ENCODE measurements around the gene ARHGEF19. TPM values are rescaled to one million over a fixed set of nuclear protein-coding genes. Genes with fewer than 3 reads are reported as not detected.

ARHGEF19 gene
- total and polyA plus RNA-seq, 9 of the 15 experiments (the other 6 are each of a cell fraction or from before 2014, with no cell fraction given) = 0.73 to 21.0 (median 5.2) TPM

DNA sequence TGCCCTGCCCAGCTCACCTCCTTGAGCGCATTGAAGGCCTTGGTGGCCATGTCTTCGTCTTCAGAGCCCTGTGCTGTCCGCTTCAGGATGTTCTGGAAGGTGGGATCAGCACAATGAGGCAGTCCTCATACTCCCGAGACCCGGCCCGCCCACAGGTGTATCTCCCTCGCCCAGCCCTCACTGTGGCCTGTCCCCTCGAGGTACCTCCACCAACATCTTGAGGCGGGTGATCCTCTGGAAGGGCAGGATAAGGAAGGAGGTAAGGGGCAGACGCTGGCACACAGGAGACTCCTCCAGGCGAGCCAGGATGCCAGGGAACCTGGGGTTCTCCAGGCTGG is 7.1 kb downstream of the ARHGEF19 start:
- no peaks in the 10 kb centered on the region for H4K20me1 ChIP-seq (replicated peaks; ENCODE audit: control insufficient read depth, insufficient read depth, low read length)
- intact Hi-C loops (cut with micrococcal nuclease) = loop anchor here (1.0 kb wide), 1 partner anchor 158 kb away; no protein-coding TSS in a partner anchor
- WGBS (ENCODE audit: insufficient coverage, low coverage, missing lambda C conversion rate) = 78% methylated on average over 7 of the region's 11 CpGs
- H3K27ac ChIP-seq (ENCODE audit: extremely low read depth, low read depth, low read length) = no peak overlapping the region
- no peak for ATAC-seq
- peak overlapping the region; percentile 90; the same call in 1 of the 2 replicates for H3K4me2 ChIP-seq (ENCODE audit: insufficient read depth, low read length)
- ChIA-PET POLR2A (interaction anchor here (0.6 to 0.9 kb wide), 3 partner anchors 42 to 308 kb away, joined by 3 to 4 read pairs (median 3); no protein-coding TSS in a partner anchor), CTCF (ENCODE audit: low intra/inter-chr PET ratio) (interaction anchor here (0.6 to 2.7 kb wide), 4 partner anchors 39 to 420 kb away, joined by 3 to 13 read pairs (median 5); no protein-coding TSS in a partner anchor)
- no peaks in the 10 kb centered on the region for H3K9me3 ChIP-seq (replicated peaks; ENCODE audit: control insufficient read depth, insufficient read depth, low read depth, low read length)
- no peaks in the 10 kb centered on the region for H3K36me3 ChIP-seq (ENCODE audit: control insufficient read depth, insufficient read depth, low read length)
- TF ChIP-seq, protein P1, sequence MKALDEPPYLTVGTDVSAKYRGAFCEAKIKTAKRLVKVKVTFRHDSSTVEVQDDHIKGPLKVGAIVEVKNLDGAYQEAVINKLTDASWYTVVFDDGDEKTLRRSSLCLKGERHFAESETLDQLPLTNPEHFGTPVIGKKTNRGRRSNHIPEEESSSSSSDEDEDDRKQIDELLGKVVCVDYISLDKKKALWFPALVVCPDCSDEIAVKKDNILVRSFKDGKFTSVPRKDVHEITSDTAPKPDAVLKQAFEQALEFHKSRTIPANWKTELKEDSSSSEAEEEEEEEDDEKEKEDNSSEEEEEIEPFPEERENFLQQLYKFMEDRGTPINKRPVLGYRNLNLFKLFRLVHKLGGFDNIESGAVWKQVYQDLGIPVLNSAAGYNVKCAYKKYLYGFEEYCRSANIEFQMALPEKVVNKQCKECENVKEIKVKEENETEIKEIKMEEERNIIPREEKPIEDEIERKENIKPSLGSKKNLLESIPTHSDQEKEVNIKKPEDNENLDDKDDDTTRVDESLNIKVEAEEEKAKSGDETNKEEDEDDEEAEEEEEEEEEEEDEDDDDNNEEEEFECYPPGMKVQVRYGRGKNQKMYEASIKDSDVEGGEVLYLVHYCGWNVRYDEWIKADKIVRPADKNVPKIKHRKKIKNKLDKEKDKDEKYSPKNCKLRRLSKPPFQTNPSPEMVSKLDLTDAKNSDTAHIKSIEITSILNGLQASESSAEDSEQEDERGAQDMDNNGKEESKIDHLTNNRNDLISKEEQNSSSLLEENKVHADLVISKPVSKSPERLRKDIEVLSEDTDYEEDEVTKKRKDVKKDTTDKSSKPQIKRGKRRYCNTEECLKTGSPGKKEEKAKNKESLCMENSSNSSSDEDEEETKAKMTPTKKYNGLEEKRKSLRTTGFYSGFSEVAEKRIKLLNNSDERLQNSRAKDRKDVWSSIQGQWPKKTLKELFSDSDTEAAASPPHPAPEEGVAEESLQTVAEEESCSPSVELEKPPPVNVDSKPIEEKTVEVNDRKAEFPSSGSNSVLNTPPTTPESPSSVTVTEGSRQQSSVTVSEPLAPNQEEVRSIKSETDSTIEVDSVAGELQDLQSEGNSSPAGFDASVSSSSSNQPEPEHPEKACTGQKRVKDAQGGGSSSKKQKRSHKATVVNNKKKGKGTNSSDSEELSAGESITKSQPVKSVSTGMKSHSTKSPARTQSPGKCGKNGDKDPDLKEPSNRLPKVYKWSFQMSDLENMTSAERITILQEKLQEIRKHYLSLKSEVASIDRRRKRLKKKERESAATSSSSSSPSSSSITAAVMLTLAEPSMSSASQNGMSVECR (CRISPR knock-in tag; IDR thresholded peaks at IDR 0.05) = peak; percentile 25; the same call in 1 of the 2 replicates
- peak in 1 of 2 experiments; percentile 29; a peak in 1 of 4 replicates for TF ChIP-seq FOXA3 (CRISPR knock-in tag; conservative IDR thresholded peaks at IDR 0.05 in 1 of 2, IDR thresholded peaks at IDR 0.05 in 1 of 2)
- peak; percentile 12 for TF ChIP-seq KDM5B (IDR thresholded peaks at IDR 0.05; ENCODE audit: insufficient replicate concordance, low read depth, low read length)
- TF ChIP-seq KAT2B (IDR thresholded peaks at IDR 0.05; ENCODE audit: low read depth, low read length) = no peak
- TF ChIP-seq, protein P2, sequence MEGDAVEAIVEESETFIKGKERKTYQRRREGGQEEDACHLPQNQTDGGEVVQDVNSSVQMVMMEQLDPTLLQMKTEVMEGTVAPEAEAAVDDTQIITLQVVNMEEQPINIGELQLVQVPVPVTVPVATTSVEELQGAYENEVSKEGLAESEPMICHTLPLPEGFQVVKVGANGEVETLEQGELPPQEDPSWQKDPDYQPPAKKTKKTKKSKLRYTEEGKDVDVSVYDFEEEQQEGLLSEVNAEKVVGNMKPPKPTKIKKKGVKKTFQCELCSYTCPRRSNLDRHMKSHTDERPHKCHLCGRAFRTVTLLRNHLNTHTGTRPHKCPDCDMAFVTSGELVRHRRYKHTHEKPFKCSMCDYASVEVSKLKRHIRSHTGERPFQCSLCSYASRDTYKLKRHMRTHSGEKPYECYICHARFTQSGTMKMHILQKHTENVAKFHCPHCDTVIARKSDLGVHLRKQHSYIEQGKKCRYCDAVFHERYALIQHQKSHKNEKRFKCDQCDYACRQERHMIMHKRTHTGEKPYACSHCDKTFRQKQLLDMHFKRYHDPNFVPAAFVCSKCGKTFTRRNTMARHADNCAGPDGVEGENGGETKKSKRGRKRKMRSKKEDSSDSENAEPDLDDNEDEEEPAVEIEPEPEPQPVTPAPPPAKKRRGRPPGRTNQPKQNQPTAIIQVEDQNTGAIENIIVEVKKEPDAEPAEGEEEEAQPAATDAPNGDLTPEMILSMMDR (IDR thresholded peaks at IDR 0.05 in 2 of 3, conservative IDR thresholded peaks at IDR 0.05 in 1 of 3; ENCODE audit: insufficient read depth in 2 of 3, low read depth in 1 of 3, low read length in 3 of 3) = 0 out of 6 replicates have a peak, but pooled peaks of 1 of the 3 experiments have one; percentile 11
- no peaks in the 10 kb centered on the region for H3K9me1 ChIP-seq (ENCODE audit: control insufficient read depth, insufficient read depth, low read length)
- no peaks in the 10 kb centered on the region for H3K27me3 ChIP-seq (ENCODE audit: control insufficient read depth in 2 of 2, insufficient read depth in 2 of 2, low read length in 2 of 2)
- H3K4me1 ChIP-seq (replicated peaks in 1 of 2; ENCODE audit: control insufficient read depth in 2 of 2, insufficient read depth in 2 of 2, low read length in 2 of 2) = peaks cover 26 to 53% of the 10 kb centered on the region in 2 experiments
- in situ Hi-C loops (cut with MboI) = no loop called here
- H3K79me2 ChIP-seq (ENCODE audit: control insufficient read depth, insufficient read depth, low read length) = peaks cover 8% of the 10 kb centered on the region; the same call in 2 of the 3 replicates
- BruUV-seq (replicated peaks) = no TSS peak
- no peak overlapping the region for H2AFZ ChIP-seq (ENCODE audit: low read depth, low read length)
- H3K4me3 ChIP-seq = no peak overlapping the region
- no peak for DNase-seq (ENCODE audit: extremely low read depth in 1 of 4, low spot score in 3 of 4)
- no peak for FAIRE-seq
- peak overlapping the region in 1 of 2 experiments; percentile 97; a peak in 3 of 4 replicates for H3K9ac ChIP-seq (ENCODE audit: insufficient read depth in 1 of 2, low read depth in 2 of 2, low read length in 2 of 2)

Data from K562 (cell line).